Measurements from ENCODE around the gene ANKS3.
"Not testable (repeated sequence)": the region's sequence is repeated elsewhere in the genome, so short reads cannot be mapped to it uniquely, and the experiment has no call there.

Gene ANKS3

DNA sequence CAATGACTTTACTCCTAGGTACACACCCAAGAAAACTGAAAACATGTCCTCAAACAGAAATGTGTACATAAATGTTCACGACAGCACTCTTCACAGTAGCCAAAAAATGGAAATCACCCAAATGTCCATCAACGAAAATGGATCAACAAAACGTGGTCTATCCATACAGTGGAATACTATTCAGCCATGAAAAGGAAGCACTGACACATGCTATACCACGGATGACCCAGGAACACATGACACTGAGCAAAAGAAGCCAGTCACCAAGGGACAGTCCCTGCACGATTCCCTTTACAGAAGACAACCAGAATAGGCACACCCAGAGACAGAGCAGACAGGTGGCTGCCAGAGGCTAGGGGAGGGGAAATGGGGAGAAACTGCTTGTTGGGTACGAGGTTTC, 21.6 kb upstream of the ANKS3 start:
- no peak for DNase-seq (ENCODE audit: low read depth in 2 of 3, low spot score in 2 of 3)

DNA sequence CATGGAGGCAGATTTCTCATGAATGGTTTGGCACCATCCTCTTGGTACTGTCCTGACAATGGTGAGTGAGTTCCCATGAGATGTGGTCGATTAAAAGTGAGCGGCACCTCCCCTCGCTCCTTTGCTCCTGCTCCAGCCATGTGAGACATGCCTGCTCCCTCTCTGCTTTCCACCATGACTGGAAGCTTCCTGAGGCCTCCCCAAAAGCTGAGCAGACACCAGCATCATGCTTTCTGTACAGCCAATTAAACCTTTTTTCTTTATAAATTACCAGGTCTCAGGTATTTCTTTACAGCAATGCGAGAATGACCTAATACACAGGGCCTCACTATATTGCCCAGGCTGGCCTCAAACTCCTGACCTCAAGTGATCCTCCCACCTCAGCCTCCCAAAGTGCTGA, 20.8 kb upstream of the ANKS3 start:
- no peak for DNase-seq (ENCODE audit: low read depth in 2 of 3, low spot score in 2 of 3)

DNA sequence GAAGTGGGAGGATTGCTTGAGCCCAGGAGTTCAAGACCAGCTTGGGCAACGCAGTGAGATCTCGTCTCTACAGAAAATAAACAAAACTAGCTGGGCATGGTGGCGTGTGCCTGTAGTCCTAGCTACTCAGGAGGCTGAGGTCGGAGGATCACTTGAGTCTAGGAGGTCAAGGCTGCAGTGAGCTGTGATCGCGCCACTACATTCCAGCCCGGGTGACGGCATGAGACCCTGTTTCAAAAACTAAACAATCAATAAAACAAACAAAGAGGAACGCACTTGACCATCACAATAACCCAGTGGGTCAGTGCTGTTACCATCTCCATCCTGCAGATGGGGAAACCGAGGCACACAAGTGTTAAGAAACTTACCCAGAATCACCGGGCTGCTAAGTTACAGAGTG, 19.2 kb upstream of the ANKS3 start:
- no peak for DNase-seq (ENCODE audit: low read depth in 2 of 3, low spot score in 2 of 3)

DNA sequence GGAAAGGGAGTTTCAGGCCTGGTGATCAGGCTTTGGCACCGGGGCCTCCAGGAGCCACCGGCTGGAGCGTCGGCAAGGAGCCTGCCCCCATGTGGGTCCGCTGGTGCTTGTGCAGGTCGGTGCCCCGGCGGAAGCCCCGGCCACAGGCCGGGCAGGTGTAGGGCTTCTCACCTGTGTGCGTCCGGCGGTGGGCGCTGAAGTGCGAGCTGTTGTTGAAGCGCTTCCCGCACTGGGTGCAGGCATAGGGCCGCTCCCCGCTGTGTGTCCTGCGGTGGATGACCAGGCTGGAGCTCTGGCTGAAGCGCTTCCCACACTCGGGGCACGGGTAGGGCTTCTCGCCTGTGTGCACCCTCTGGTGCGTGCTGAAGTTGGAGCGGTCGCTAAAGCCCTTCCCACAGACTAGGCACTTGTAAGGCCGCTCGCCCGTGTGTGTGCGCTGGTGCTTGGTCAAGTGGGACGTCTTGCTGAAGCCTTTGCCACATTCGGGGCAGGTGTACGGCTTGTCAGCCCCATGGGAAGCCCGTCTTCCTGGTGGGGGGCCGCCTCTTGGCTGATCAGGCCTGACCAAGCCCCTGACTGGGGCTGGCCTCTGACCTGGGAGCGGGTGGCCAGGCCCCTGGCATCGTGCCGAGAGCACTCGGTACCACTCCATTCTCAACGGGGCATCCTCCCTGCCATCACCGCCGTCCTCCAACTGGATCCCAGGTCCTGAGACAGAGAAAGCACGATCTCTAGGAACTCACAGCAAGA, 18.5 kb upstream of the ANKS3 start:
- no peak for DNase-seq (ENCODE audit: low read depth in 2 of 3, low spot score in 2 of 3)

DNA sequence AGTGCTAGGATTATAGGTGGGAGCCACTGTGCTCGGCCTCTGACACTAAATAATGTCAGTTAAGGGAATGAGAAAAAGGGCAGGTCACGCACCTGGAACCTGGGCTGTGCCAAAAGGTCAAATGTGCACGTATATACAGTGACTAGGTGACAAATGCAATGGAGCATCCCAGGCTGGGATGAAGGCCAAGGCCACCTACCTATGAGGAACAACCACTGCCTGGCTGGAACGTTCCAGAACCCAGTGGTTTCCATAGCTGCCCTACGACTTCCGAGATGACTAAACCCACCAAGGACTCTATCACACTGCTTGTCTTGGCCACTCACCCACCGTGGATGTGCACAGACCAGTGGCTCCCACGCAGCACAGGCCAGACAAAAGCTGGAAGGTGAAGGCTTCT, 16.8 kb upstream of the ANKS3 start:
- no peak for DNase-seq (ENCODE audit: low read depth in 2 of 3, low spot score in 2 of 3)

GRCh38 chr16:4749700-4750257, 15.7 kb upstream of the ANKS3 start:
- DNase-seq (ENCODE audit: low read depth in 2 of 3, low spot score in 2 of 3): no peak

- DNase-seq (ENCODE audit: low read depth in 2 of 3, low spot score in 2 of 3): no peak
Observed at GRCh38 chr16:4748682-4749411, 14.8 kb upstream of the ANKS3 start.

GRCh38 chr16:4747906-4748681, 14.0 kb upstream of the ANKS3 start:
- no peak for DNase-seq (ENCODE audit: low read depth in 2 of 3, low spot score in 2 of 3)

DNA sequence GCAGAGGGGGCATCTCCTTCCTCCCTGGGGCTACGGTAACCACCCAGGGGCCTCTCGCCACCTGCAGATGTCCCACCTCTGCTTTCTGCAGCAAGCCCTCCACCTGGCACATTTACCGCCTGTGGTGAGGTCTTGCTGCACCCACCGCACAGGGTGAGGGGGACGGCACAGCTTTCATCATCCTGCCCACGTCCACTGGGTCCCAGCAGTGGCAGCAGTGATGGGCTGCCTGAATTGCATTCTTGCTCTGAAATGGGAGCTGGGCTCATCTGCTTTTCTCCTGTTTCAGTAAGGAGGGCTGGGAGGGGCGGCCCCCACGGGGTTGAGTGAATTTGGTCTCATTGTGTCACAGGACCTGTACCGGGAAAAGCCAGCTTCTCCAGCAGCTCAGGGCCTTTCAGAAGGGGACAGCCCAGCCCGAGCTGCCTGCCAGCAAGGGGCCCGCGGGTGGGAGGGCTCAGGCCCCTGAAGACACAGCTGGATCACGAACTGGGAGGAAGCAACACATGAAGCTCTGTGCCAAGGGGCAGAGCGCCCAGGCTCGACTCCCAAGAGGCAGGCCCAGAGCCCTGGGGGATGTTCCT, 13.0 kb upstream of the ANKS3 start:
- no peak for DNase-seq (ENCODE audit: low read depth in 2 of 3, low spot score in 2 of 3)

GRCh38 chr16:4746215-4746614, 12.1 kb upstream of the ANKS3 start:
- no peak for DNase-seq (ENCODE audit: low read depth in 2 of 3, low spot score in 2 of 3)

DNA sequence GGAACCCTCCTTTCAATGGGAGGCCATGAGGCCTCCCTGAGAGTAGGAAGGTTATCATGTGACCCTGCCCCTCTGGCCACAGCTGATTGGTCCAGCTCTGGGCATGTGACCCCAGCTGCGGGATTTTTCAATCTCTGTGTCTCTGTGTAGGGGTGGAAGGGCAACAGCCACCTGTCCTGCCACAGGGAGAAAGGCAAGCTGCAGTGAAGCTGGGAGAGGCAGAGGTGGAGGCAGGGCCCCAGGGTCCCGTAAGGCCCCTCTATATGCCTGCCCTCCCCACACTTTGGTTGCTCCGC, 11.2 kb upstream of the ANKS3 start:
- no peak for DNase-seq (ENCODE audit: low read depth in 2 of 3, low spot score in 2 of 3)

GRCh38 chr16:4744555-4745273, 10.6 kb upstream of the ANKS3 start:
- DNase-seq (ENCODE audit: low read depth in 2 of 3, low spot score in 2 of 3): no peak

DNA sequence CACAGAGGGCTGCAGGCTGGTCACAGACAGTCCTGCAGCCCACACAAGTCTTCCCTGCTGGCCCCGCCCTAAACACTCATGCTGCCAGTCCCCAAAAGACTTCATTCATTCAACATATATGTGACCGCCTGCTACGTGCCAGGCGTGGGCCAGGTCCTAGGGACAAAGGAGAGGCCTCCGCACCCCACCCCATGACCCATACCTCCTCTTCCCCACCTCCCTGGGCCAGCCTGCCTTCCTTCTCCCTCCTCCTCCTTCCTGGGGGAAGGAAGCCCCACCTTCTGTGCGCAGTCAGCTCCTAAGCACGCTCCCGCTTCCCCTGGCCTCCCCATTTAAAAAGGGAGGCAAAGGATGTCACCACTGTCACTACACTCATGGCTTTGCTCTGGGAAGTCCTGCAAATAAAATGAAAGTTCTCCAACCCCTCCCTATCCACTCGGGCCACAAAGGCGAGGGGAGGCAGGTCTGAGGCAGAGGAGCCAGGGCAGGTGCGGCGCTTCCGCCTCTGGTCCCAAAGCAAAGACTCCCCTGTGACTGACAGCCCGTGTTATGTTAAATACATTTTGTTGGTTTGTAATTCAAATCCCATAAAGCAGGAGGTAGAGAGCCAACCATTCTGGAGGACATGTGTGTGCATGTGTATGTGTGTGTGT, 9.3 kb upstream of the ANKS3 start:
- no peak for DNase-seq (ENCODE audit: low read depth in 2 of 3, low spot score in 2 of 3)

GRCh38 chr16:4738370-4738769, 4.3 kb upstream of the ANKS3 start:
- not testable (repeated sequence) for DNase-seq (ENCODE audit: low read depth in 2 of 3, low spot score in 2 of 3)

DNA sequence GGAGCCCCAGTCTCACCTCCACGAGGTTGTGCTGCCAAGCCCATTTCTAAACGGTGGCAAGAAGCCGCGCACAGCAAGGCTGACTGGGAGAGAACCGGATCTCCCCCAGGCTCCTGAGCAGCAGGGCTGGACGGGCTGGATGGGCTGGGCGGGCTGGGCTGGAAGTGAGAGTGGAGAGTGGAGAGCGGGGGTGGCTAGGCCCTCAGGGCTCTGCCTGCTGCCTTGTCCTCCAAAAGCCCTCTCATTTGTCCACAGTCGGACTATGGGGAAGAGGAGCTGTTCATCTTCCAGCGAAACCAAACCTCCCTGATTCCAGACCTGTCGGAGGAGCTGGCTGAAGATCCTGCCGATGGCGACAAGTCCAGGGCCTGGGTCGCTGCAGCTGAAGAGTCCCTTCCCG, 3.5 kb upstream of the ANKS3 start:
- no peak for DNase-seq (ENCODE audit: low read depth in 2 of 3, low spot score in 2 of 3)

GRCh38 chr16:4736546-4736945, 2.5 kb upstream of the ANKS3 start:
- DNase-seq (ENCODE audit: low read depth in 2 of 3, low spot score in 2 of 3): no peak

DNA sequence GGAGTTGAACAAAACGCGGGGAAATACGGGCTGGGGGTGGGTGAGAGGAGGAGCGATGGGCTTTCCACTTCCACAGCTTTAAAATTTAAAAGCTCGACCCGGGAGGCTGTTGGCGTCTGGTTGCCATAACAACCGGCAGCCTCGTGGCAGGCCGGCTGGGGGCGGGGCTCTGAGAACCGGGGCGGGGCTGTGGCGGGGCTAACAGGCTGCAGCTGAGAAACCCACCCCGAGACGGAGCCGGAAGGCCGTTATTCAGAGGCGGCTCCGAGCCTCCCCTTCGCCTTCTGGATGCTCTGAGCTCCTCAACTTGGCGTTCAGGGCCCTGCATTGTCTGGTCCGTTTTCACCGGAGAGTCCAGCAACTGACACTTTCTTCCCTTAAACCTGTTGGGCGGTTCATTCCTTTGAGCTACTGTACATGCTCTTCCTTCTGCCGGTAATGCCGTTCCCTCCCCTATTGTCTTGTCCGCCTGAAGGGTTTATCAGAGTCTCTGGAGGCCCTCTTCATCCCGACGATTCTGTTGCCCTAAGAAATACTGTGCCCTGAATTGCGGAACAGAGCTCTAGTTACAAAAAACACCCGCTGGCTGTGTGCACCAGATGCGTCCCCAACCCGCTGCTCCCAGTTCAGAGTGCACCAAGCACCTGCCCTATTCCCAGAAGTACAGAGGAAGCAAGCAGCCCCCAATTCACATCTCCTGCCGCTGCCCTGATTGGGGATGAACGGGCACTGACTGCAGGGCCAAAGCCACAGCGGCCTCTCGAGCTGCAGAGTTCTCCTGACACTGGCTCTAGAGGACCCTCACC, 862 bp upstream of the ANKS3 start:
- DNase-seq (ENCODE audit: low read depth in 2 of 3, low spot score in 2 of 3): peak; percentile 79 to 89 (median 80)

DNA sequence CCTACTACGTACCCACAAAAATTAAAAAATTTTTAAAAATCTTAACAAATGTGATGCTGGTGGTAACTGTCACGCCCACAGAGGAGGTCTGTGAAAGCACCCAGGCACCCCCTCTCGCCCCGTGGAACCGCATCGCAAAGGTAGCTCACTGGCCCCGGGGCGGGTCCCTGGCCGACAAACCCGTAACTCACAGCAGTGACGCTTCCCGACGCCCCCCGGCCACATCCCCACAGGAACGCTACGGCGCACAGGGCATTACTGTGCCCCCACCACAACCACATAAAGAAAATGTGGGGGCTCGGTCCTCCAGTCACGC, 366 bp downstream of the ANKS3 start:
- DNase-seq (ENCODE audit: low read depth in 2 of 3, low spot score in 2 of 3): no peak

GRCh38 chr16:4733211-4733742, 794 bp downstream of the ANKS3 start:
- DNase-seq (ENCODE audit: low read depth in 2 of 3, low spot score in 2 of 3): no peak
